ENCODE measurements around the gene IQSEC3. TPM values are rescaled to one million over a fixed set of nuclear protein-coding genes. Genes with fewer than 3 reads are reported as not detected.
"Not testable (repeated sequence)": the region's sequence is repeated elsewhere in the genome, so short reads cannot be mapped to it uniquely, and the experiment has no call there.

IQSEC3 gene
- 0.06 and 0.15 TPM in 2 replicates for total RNA-seq (2014; rRNA removed; shearing (Covaris generic))

- not testable (repeated sequence) for DNase-seq (ENCODE audit: low read depth)
These were observed at the start of gene IQSEC3 for GRCh38 chr12:66428-66781. Gene IQSEC3 (plus strand): TSS chr12:66767. CDS start chr12:66883, 116 bp downstream.

DNA sequence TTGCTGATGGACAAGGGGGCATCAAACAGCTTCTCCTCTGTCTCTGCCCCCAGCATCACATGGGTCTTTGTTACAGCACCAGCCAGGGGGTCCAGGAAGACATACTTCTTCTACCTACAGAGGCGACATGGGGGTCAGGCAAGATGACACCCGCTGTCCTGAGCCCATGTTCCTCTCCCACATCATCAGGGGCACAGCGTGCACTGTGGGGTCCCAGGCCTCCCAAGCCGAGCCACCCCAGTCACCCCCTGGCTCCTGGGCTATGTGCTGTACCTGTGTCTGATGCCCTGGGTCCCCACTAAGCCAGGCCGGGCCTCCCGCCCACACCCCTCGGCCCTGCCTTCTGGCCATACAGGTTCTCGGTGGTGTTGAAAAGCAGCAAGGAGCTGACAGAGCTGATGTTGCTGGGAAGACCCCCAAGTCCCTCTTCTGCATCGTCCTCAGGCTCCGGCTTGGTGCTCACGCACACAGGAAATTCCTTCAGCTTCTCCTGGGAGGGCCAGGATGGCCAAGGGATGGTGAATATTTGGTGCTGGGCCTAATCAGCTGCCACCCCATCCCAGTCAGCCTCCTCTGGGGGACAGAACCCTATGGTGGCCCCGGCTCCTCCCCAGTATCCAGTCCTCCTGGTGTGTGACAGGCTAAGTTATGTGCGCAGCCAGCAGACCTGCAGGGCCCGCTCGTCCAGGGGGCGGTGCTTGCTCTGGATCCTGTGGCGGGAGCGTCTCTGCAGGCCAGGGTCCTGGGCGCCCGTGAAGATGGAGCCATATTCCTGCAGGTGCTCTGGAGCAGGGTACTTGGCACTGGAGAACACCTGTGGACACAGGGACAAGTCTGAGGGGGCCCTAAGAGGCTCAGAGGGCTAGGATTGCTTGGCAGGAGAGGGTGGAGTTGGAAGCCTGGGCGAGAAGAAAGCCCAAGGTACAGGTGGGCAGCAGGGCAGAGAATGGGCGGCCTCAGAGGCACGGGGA lies 48.9 kb upstream of the IQSEC3 start:
- not testable (repeated sequence) for DNase-seq (ENCODE audit: low read depth)

GRCh38 chr12:18821-19567 lies 47.6 kb upstream of the IQSEC3 start:
- DNase-seq (ENCODE audit: low read depth): not testable (repeated sequence)

- DNase-seq (ENCODE audit: low read depth): not testable (repeated sequence)
These were observed 46.7 kb upstream of the IQSEC3 start for GRCh38 chr12:19906-20305.

- DNase-seq (ENCODE audit: low read depth): no peak
These were observed 45.8 kb upstream of the IQSEC3 start for GRCh38 chr12:20757-21156.

GRCh38 chr12:21301-22189 lies 45.0 kb upstream of the IQSEC3 start:
- DNase-seq (ENCODE audit: low read depth): no peak

DNA sequence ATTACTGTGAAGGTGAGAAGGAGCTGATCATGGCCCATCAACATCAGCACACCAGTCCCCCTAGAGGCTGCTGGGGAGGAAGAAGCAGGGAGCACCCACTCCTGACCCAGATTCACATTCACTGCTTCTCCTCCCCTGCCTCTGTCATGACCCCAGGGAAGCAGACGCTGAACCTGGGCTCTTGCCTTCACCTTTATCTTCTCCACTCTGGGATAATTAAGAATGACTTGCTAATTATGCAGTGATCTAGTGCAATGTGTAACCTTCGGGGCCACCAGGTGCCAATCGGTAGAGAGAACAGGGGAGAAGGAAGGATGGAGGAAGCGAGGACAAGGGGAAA lies 44.4 kb upstream of the IQSEC3 start:
- no peak for DNase-seq (ENCODE audit: low read depth)

DNA sequence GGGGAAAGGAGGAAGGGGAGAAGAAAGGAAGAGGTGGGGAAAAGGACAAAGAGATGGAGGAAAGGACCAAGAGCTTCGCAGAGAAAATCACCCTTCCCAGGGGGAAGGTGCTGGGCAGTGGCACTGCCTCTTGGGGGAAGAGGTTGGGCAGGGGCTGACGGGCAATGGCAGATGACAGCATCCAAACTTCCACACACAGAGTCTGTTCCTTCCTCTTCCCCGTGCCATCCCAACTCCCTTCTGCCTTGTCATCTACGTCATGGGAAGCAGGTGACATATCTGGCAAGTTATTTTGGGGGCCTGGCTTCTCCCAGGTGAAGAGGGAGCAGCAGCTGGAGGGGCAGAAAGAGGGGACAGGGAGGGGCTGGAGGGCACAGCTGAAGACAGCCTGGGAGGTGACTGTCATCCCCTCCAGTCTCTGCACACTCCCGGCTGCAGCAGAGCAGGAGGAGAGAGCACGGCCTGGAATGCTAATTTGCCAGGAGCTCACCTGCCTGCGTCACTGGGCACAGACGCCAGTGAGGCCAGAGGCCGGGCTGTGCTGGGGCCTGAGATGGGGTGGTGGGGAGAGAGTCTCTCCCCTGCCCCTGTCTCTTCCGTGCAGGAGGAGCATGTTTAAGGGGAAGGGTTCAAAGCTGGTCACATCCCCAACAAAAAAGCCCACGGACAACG lies 43.9 kb upstream of the IQSEC3 start:
- DNase-seq (ENCODE audit: low read depth): no peak

DNA sequence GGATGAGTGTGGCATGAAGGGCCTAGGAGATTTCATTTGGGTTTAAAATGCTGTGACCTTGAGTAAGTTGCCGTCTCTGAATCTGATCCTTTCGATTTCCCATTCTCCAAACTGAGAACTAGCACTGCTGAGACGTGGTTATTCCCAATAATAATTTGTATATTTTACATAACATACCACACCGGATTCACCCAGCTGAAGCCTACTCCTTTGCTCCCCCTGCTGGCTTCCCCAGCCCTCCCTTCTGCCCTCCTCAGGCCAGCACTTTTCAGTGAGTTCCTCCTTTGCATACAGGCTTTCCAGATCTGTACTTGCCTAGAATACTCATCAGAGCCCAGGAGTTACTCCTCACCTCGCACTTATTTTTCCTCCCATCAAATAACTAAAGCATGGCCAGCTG lies 38.7 kb upstream of the IQSEC3 start:
- not testable (repeated sequence) for DNase-seq (ENCODE audit: low read depth)

DNA sequence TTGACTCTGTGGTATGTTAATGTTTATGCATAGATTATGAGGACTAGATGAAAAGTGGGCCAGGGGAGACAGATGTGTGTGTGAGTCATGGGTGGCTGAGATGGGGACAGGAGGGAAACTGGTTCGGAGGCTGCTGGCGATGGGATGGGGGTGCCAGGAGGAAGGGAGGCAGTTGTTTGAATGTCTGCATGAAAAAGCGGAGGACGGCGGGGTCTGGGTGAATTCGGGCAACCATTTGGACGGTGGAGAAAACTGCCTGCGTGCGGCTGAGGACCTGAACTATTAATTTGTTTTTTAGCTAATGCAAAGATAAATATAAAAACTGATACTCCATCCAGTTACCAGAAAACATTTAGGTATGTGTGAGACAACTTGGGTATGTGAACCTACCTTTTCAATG lies 27.8 kb upstream of the IQSEC3 start:
- DNase-seq (ENCODE audit: low read depth): not testable (repeated sequence)

DNA sequence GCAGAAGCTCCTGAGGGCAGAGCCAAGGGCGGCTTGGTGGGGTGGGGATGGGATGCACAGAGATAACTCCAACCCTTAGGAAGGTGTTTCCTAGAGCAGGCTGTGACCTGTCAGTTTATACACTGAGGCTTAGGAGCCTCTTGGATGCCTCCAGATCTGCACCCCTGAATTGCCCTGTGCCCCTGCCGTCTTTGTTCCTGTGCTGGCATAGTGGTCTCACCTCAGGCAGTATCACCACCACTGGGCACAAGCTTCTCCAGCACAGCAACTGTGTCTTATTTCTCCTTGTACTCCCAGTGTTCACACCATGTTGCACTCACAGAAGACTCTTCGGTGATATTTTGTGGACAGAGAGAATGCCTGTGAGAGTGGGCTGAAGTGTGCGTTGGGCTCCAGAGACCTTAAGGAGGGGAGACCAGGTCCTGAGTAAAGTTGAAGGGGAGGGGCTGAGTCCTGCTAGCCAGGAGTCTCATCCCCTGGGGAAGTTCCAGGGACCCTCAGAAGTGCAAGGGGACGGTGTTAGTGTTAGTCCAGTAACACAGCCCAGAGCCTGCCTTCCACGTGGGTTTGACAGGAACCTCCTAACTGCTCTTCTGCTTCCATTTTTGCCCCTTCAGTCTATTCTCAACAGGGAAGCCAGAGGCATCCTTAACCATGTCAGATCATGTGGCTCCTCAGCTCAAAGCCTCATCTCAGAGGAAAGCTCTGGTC lies 26.9 kb upstream of the IQSEC3 start:
- DNase-seq (ENCODE audit: low read depth): not testable (repeated sequence)

- not testable (repeated sequence) for DNase-seq (ENCODE audit: low read depth)
These were observed 22.2 kb upstream of the IQSEC3 start for GRCh38 chr12:44352-44751.

DNA sequence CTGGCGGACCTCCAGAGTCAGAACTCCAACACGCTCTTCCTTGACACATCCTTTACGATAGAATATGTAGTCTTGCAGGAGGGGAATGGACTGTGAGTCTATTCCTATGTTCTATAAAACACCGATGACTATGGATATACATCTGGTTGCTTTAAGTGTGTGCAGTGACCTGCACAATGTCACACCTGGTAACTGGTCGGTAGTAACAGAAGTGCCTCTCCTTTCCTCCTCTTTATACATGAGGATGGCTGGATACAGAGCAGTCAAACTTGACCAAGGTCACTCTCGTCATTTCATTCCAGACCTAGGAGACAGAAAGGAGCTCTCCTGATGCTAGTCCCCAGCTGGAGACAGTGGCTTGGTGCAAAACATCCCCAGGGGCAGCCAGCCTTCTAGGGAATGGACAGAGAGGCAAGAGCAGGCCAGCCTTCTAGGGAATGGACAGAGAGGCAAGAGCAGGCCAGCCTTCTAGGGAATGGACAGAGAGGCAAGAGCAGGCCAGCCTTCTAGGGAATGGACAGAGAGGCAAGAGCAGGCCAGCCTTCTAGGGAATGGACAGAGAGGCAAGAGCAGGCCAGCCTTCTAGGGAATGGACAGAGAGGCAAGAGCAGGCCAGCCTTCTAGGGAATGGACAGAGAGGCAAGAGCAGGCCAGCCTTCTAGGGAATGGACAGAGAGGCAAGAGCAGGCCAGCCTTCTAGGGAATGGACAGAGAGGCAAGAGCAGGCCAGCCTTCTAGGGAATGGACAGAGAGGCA lies 21.2 kb upstream of the IQSEC3 start:
- DNase-seq (ENCODE audit: low read depth): not testable (repeated sequence)

DNA sequence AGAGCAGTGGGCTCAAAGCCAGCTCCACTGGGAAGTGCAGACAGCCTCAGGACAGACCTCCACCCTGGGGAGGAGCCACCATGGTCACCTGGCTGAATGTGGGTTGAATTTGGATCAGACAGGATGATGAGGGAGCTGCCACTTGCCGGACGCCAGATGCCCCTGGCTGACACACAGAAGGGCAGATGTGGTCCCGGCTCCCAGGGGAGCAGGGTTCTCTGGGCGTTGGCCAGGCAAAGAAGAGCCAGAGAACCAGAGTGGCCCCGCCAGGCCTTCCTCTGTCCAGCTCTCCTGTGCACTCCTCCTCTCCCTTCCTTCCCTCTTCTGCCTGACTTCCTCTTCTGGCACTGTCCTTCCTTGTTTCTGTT lies 20.6 kb upstream of the IQSEC3 start:
- not testable (repeated sequence) for DNase-seq (ENCODE audit: low read depth)

- not testable (repeated sequence) for DNase-seq (ENCODE audit: low read depth)
These were observed 20.0 kb upstream of the IQSEC3 start for GRCh38 chr12:46542-46941.

- not testable (repeated sequence) for DNase-seq (ENCODE audit: low read depth)
These were observed 18.8 kb upstream of the IQSEC3 start for GRCh38 chr12:47699-48226.

DNA sequence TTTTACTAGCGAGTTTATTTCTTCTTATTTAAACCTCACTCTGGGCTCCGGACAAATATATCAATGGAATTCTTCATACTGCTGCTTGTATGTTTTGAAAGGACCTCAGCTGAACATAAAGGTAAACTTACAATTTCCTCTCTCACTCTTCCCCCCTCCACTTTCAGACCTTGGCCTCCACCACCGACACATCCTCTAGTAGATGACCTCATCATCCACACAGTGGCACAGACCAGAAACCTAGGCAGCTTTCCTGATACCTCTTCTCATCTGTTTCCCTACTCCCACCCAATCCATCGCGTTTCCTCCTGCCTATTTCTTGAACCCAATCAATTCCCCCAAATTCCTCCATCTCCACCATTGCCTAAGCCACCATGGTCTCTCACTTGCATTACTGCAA lies 17.4 kb upstream of the IQSEC3 start:
- DNase-seq (ENCODE audit: low read depth): not testable (repeated sequence)

GRCh38 chr12:51087-51486 lies 15.5 kb upstream of the IQSEC3 start:
- not testable (repeated sequence) for DNase-seq (ENCODE audit: low read depth)

- not testable (repeated sequence) for DNase-seq (ENCODE audit: low read depth)
These were observed 14.6 kb upstream of the IQSEC3 start for GRCh38 chr12:51962-52361.

All from Daoy (cell line).